Thoracic aorta (tissue), 2 donors: Measurements from ENCODE around the gene GTF2IRD1. TPM values are rescaled to one million over a fixed set of nuclear protein-coding genes. Genes with fewer than 3 reads are reported as not detected.
A peak's percentile ranks its signal among the peaks of the same experiment; 100 is the strongest.
"Not testable (repeated sequence)": the region's sequence is repeated elsewhere in the genome, so short reads cannot be mapped to it uniquely, and the experiment has no call there.

Source experiments
- ATAC-seq: fragments of 150-250 bp; one replicate; pipeline ENCODE4 v1.8.0; 2017; ENCODE audit warnings: low read depth; ENCODE audit not compliant: insufficient number of reproducible peaks, low FRiP score
- DNase-seq: peaks from one replicate; pipeline ENCODE4 v3.0.0-alpha.2; 2020; ENCODE audit warnings: low spot score
- H3K27ac ChIP-seq, 2 donors: fragments of 200-600 bp; sonication (generic); 1 replicate in 1 of 2; 2 replicates in 1 of 2; pipeline ENCODE4 v1.5.1; 2016; ENCODE audit warnings: mild to moderate bottlenecking in 2 of 2, moderate library complexity in 2 of 2
- H3K27me3 ChIP-seq: fragments of 200-600 bp; sonication (generic); replicated peaks from 2 replicates; pipeline ENCODE4 v1.6.0; 2016; ENCODE audit warnings: mild to moderate bottlenecking; ENCODE audit not compliant: insufficient read depth
- H3K36me3 ChIP-seq: fragments of 200-600 bp; sonication (generic); one replicate; pipeline ENCODE4 v1.5.1; 2016
- H3K4me1 ChIP-seq, 2 donors: fragments of 200-600 bp; sonication (generic); 1 replicate in 1 of 2; 2 replicates in 1 of 2; pipeline versions ENCODE4 v1.5.1 to v1.6.0; 2016; ENCODE audit warnings: low read depth in 2 of 2, mild to moderate bottlenecking in 1 of 2; ENCODE audit not compliant: control insufficient read depth in 1 of 2
- H3K4me3 ChIP-seq: fragments of 200-600 bp; sonication (generic); 2 replicates; pipeline ENCODE4 v1.5.1; 2016; ENCODE audit warnings: mild to moderate bottlenecking
- H3K9me3 ChIP-seq: fragments of 200-600 bp; sonication (generic); 2 replicates; pipeline ENCODE4 v1.5.1; 2016
- CTCF ChIP-seq: fragments of 200-600 bp; sonication (generic); IDR thresholded peaks from one replicate; pipeline ENCODE4 v1.5.1; 2019; ENCODE audit warnings: antibody characterized with exemption
- total RNA-seq, 2 donors: library from RNA; depleted of rRNA; stranded (reverse); fragments of >200 nt; gene quantifications; one replicate each; pipeline versions ENCODE4 v1.1.0 to v1.2.3, GENCODE V29; 2016

GTF2IRD1 gene
- total RNA-seq, 2 donors from 2014 or later = 7.0 to 14.4 TPM

GRCh38 chr7:74482629-74483401 is 29.1 kb downstream of the GTF2IRD1 start:
- ATAC-seq (no peak), DNase-seq (no peak)
- peak overlapping the region; percentile 20 to 73 for H3K27ac ChIP-seq
- H3K4me1 ChIP-seq = peaks cover 36 to 51% of the 10 kb centered on the region in 2 donors
- TF ChIP-seq CTCF = no peak
- no peaks in the 10 kb centered on the region for H3K9me3 ChIP-seq
- no peaks in the 10 kb centered on the region for H3K27me3 ChIP-seq
- H3K36me3 ChIP-seq = no peaks in the 10 kb centered on the region
- no peak overlapping the region for H3K4me3 ChIP-seq

- Histone ChIP-seq H3K4me3 (peak overlapping the region; percentile 29), H3K4me1 (peaks cover 29 to 43% of the 10 kb centered on the region in 2 donors), H3K9me3 (no peaks in the 10 kb centered on the region), H3K27me3 (no peaks in the 10 kb centered on the region), H3K36me3 (no peaks in the 10 kb centered on the region), H3K27ac (peak overlapping the region; percentile 63 to 73)
- no peak for ATAC-seq
- no peak for TF ChIP-seq CTCF
- no peak for DNase-seq
Observed at GRCh38 chr7:74483402-74484336, 30.0 kb downstream of the GTF2IRD1 start.

- DNase-seq (no peak), ATAC-seq (no peak)
- Histone ChIP-seq H3K36me3 (no peaks in the 10 kb centered on the region), H3K27ac (no peak overlapping the region), H3K4me1 (peaks cover 13 to 23% of the 10 kb centered on the region in 2 donors), H3K4me3 (no peak overlapping the region), H3K9me3 (no peaks in the 10 kb centered on the region), H3K27me3 (no peaks in the 10 kb centered on the region)
- TF ChIP-seq CTCF = no peak
Observed at GRCh38 chr7:74485611-74486010, 31.9 kb downstream of the GTF2IRD1 start.

GRCh38 chr7:74488518-74489030 is 34.9 kb downstream of the GTF2IRD1 start:
- not testable (repeated sequence) for H3K27me3 ChIP-seq, H3K4me3 ChIP-seq, H3K4me1 ChIP-seq, H3K27ac ChIP-seq, H3K9me3 ChIP-seq, H3K36me3 ChIP-seq, DNase-seq, ATAC-seq

GRCh38 chr7:74489997-74490945 is 36.6 kb downstream of the GTF2IRD1 start:
- no peak for DNase-seq
- H3K9me3 ChIP-seq = no peaks in the 10 kb centered on the region
- H3K36me3 ChIP-seq = no peaks in the 10 kb centered on the region
- H3K4me1 ChIP-seq = no peaks in the 10 kb centered on the region
- no peak overlapping the region for H3K4me3 ChIP-seq
- ATAC-seq = no peak
- TF ChIP-seq CTCF = no peak
- H3K27me3 ChIP-seq = no peaks in the 10 kb centered on the region
- H3K27ac ChIP-seq = no peak overlapping the region

GRCh38 chr7:74491490-74491889 is 37.8 kb downstream of the GTF2IRD1 start:
- not testable (repeated sequence) for DNase-seq, H3K27me3 ChIP-seq

More at GRCh38 chr7:74491490-74491889, 37.8 kb downstream of the GTF2IRD1 start:
- not testable (repeated sequence) for H3K4me1 ChIP-seq, H3K27ac ChIP-seq, H3K36me3 ChIP-seq, ATAC-seq, H3K4me3 ChIP-seq, H3K9me3 ChIP-seq
